Activated T-helper 1 cell treated with anti-CD3 and anti-CD28 coated beads, Interleukin-12 subunit alpha, Interleukin-12 subunit beta, Interleukin-2, Interleukin-4 antibody, amounts not matched to agents 30 ng/mL and 10 ng/mL and 1 ng/mL, durations not matched to agents 14 hours and 24 hours and 36 hours (primary cell): ENCODE measurements around the gene TSHR. TPM values are rescaled to one million over a fixed set of nuclear protein-coding genes. Genes with fewer than 3 reads are reported as not detected.

Experiments used
- DNase-seq: peaks from one replicate; pipeline ENCODE4 v3.0.0; 2021; ENCODE audit warnings: low spot score
- H3K27ac Mint-ChIP-seq: one replicate; pipeline ENCODE4 v1.8.0; 2021; ENCODE audit warnings: mild to moderate bottlenecking, mixed read lengths
- H3K27me3 Mint-ChIP-seq: one replicate; pipeline ENCODE4 v1.8.0; 2022; ENCODE audit warnings: mild to moderate bottlenecking, moderate library complexity, mixed read lengths; ENCODE audit not compliant: insufficient read depth
- H3K36me3 Mint-ChIP-seq: one replicate; pipeline ENCODE4 v1.8.0; 2021; ENCODE audit warnings: low read depth, mixed read lengths
- H3K4me1 Mint-ChIP-seq: one replicate; pipeline ENCODE4 v1.8.0; 2021; ENCODE audit warnings: low read depth, mixed read lengths
- H3K4me3 Mint-ChIP-seq: one replicate; pipeline ENCODE4 v1.8.0; 2021; ENCODE audit warnings: mild to moderate bottlenecking, moderate library complexity, mixed read lengths
- H3K9me3 Mint-ChIP-seq: one replicate; pipeline ENCODE4 v1.8.0; 2021; ENCODE audit warnings: mixed read lengths
- intact Hi-C: fragments of 100-400 bp; cut with micrococcal nuclease; formaldehyde crosslinking; loops from one replicate; pipeline ENCODE4 v1.15.1; 2024
- total RNA-seq: library from RNA; stranded (reverse); gene quantifications from 2 replicates; pipeline ENCODE4 v1.2.3, GENCODE V29; 2022

The TSHR gene
- total RNA-seq, 1 donor from 2014 or later: 0.16 TPM

- Mint-ChIP-seq H3K36me3 (peaks cover 2% of the 10 kb centered on the region), H3K9me3 (no peaks in the 10 kb centered on the region), H3K27ac (no peak overlapping the region), H3K4me1 (peaks cover 27% of the 10 kb centered on the region), H3K27me3 (peaks cover 7% of the 10 kb centered on the region), H3K4me3 (no peak overlapping the region)
- DNase-seq: no peak
- intact Hi-C loops: no loop called here
These were observed 27.3 kb downstream of the TSHR start for GRCh38 chr14:80982711-80983110.

GRCh38 chr14:80987235-80988032, 32.0 kb downstream of the TSHR start:
- no peak overlapping the region for H3K4me3 Mint-ChIP-seq
- intact Hi-C loops: loop anchor here (1.0 to 2.0 kb wide), 10 partner anchors 9 to 477 kb away; partner anchors contain the start of gene GTF2A1
- peak; percentile 55 for DNase-seq

GRCh38 chr14:80988192-80988591, 32.8 kb downstream of the TSHR start:
- no peaks in the 10 kb centered on the region for H3K36me3 Mint-ChIP-seq
- intact Hi-C loops: loop anchor here (1.0 to 2.0 kb wide), 3 partner anchors 8 to 477 kb away; no protein-coding TSS in a partner anchor
- DNase-seq: no peak
- peaks cover 3% of the 10 kb centered on the region for H3K27me3 Mint-ChIP-seq
- H3K9me3 Mint-ChIP-seq: no peaks in the 10 kb centered on the region
- no peak overlapping the region for H3K4me3 Mint-ChIP-seq
- no peak overlapping the region for H3K27ac Mint-ChIP-seq
- H3K4me1 Mint-ChIP-seq: peaks cover 10% of the 10 kb centered on the region

More at GRCh38 chr14:80987235-80988032, 32.0 kb downstream of the TSHR start:
- H3K36me3 Mint-ChIP-seq: no peaks in the 10 kb centered on the region
- H3K27me3 Mint-ChIP-seq: peaks cover under 1% of the 10 kb centered on the region
- H3K4me1 Mint-ChIP-seq: peaks cover 10% of the 10 kb centered on the region
- H3K27ac Mint-ChIP-seq: no peak overlapping the region
- no peaks in the 10 kb centered on the region for H3K9me3 Mint-ChIP-seq

GRCh38 chr14:80988735-80989429, 33.5 kb downstream of the TSHR start:
- Mint-ChIP-seq H3K9me3 (no peaks in the 10 kb centered on the region), H3K4me1 (peaks cover 10% of the 10 kb centered on the region), H3K36me3 (no peaks in the 10 kb centered on the region), H3K27me3 (peaks cover 3% of the 10 kb centered on the region), H3K27ac (no peak overlapping the region), H3K4me3 (no peak overlapping the region)
- DNase-seq: no peak
- intact Hi-C loops: loop anchor here (1.0 to 2.0 kb wide), 3 partner anchors 7 to 476 kb away; no protein-coding TSS in a partner anchor

GRCh38 chr14:80992580-80992979, 37.2 kb downstream of the TSHR start:
- H3K27me3 Mint-ChIP-seq: peaks cover 22% of the 10 kb centered on the region
- peaks cover 8% of the 10 kb centered on the region for H3K4me1 Mint-ChIP-seq
- no peaks in the 10 kb centered on the region for H3K36me3 Mint-ChIP-seq
- DNase-seq: no peak
- no peak overlapping the region for H3K27ac Mint-ChIP-seq
- intact Hi-C loops: no loop called here
- H3K9me3 Mint-ChIP-seq: no peaks in the 10 kb centered on the region
- H3K4me3 Mint-ChIP-seq: no peak overlapping the region

GRCh38 chr14:80996049-80996901, 40.9 kb downstream of the TSHR start:
- Mint-ChIP-seq H3K4me3 (no peak overlapping the region), H3K4me1 (peaks cover 8% of the 10 kb centered on the region), H3K36me3 (no peaks in the 10 kb centered on the region), H3K27me3 (peaks cover 34% of the 10 kb centered on the region), H3K27ac (no peak overlapping the region), H3K9me3 (no peaks in the 10 kb centered on the region)
- intact Hi-C loops: loop anchor here (1.0 to 5.0 kb wide), 6 partner anchors 8 to 469 kb away; no protein-coding TSS in a partner anchor
- DNase-seq: no peak

GRCh38 chr14:81001447-81001846, 46.0 kb downstream of the TSHR start:
- H3K9me3 Mint-ChIP-seq: no peaks in the 10 kb centered on the region
- DNase-seq: no peak
- H3K27ac Mint-ChIP-seq: no peak overlapping the region
- intact Hi-C loops: no loop called here
- no peak overlapping the region for H3K4me3 Mint-ChIP-seq
- H3K27me3 Mint-ChIP-seq: peaks cover 21% of the 10 kb centered on the region
- H3K4me1 Mint-ChIP-seq: peaks cover 3% of the 10 kb centered on the region
- H3K36me3 Mint-ChIP-seq: peaks cover 1% of the 10 kb centered on the region

GRCh38 chr14:81004575-81004974, 49.2 kb downstream of the TSHR start:
- peaks cover 11% of the 10 kb centered on the region for H3K27me3 Mint-ChIP-seq
- DNase-seq: no peak
- no peak overlapping the region for H3K4me3 Mint-ChIP-seq
- H3K27ac Mint-ChIP-seq: no peak overlapping the region
- peaks cover 1% of the 10 kb centered on the region for H3K36me3 Mint-ChIP-seq
- H3K9me3 Mint-ChIP-seq: no peaks in the 10 kb centered on the region
- H3K4me1 Mint-ChIP-seq: no peaks in the 10 kb centered on the region
- intact Hi-C loops: no loop called here

GRCh38 chr14:81005540-81006228, 50.3 kb downstream of the TSHR start:
- no peaks in the 10 kb centered on the region for H3K9me3 Mint-ChIP-seq
- peaks cover 11% of the 10 kb centered on the region for H3K27me3 Mint-ChIP-seq
- no peak for DNase-seq
- H3K36me3 Mint-ChIP-seq: peaks cover 1% of the 10 kb centered on the region
- H3K27ac Mint-ChIP-seq: no peak overlapping the region
- intact Hi-C loops: no loop called here
- H3K4me1 Mint-ChIP-seq: no peaks in the 10 kb centered on the region
- no peak overlapping the region for H3K4me3 Mint-ChIP-seq

GRCh38 chr14:81006266-81006665, 50.8 kb downstream of the TSHR start:
- H3K9me3 Mint-ChIP-seq: no peaks in the 10 kb centered on the region
- peaks cover 1% of the 10 kb centered on the region for H3K36me3 Mint-ChIP-seq
- H3K4me1 Mint-ChIP-seq: no peaks in the 10 kb centered on the region
- intact Hi-C loops: no loop called here
- no peak for DNase-seq
- H3K27ac Mint-ChIP-seq: no peak overlapping the region
- H3K27me3 Mint-ChIP-seq: peaks cover 11% of the 10 kb centered on the region
- H3K4me3 Mint-ChIP-seq: no peak overlapping the region

GRCh38 chr14:81007131-81007530, 51.7 kb downstream of the TSHR start:
- intact Hi-C loops: no loop called here
- Mint-ChIP-seq H3K27me3 (peaks cover 11% of the 10 kb centered on the region), H3K4me3 (no peak overlapping the region), H3K9me3 (no peaks in the 10 kb centered on the region), H3K27ac (no peak overlapping the region), H3K4me1 (no peaks in the 10 kb centered on the region), H3K36me3 (no peaks in the 10 kb centered on the region)
- DNase-seq: no peak

GRCh38 chr14:81009346-81009745, 53.9 kb downstream of the TSHR start:
- H3K27ac Mint-ChIP-seq: no peak overlapping the region
- intact Hi-C loops: no loop called here

More at GRCh38 chr14:81009346-81009745, 53.9 kb downstream of the TSHR start:
- no peak overlapping the region for H3K4me3 Mint-ChIP-seq
- no peaks in the 10 kb centered on the region for H3K4me1 Mint-ChIP-seq
- H3K27me3 Mint-ChIP-seq: peaks cover 11% of the 10 kb centered on the region
- DNase-seq: no peak
- H3K9me3 Mint-ChIP-seq: no peaks in the 10 kb centered on the region
- H3K36me3 Mint-ChIP-seq: no peaks in the 10 kb centered on the region
